HG03432 (cell line): ENCODE data around the gene RAB3D.
A peak's percentile ranks its signal among the peaks of the same experiment; 100 is the strongest.

Experiments
- ATAC-seq: cut with Tn5 transposase; IDR thresholded peaks from one replicate; pipeline ENCODE4 v1.9.1; 2021; ENCODE audit warnings: mild to moderate bottlenecking, moderate library complexity; ENCODE audit not compliant: unreplicated experiment

The RAB3D gene

GRCh38 chr19:11299946-11300810, 39.3 kb downstream of the RAB3D start:
- ATAC-seq, result no peak

GRCh38 chr19:11296264-11296663, 43.2 kb downstream of the RAB3D start:
- ATAC-seq, result no peak

GRCh38 chr19:11295665-11296245, 43.7 kb downstream of the RAB3D start, which contains the start of gene TSPAN16:
Gene TSPAN16, plus strand, starts transcription at chr19:11296160. Its CDS starts 138 bp downstream, at chr19:11296298.
- ATAC-seq, result no peak

GRCh38 chr19:11295180-11295579, 44.3 kb downstream of the RAB3D start:
- no peak for ATAC-seq

- ATAC-seq, result peak; percentile 69
Measured at GRCh38 chr19:11293433-11294389, 45.7 kb downstream of the RAB3D start.

GRCh38 chr19:11291991-11292390, 47.5 kb downstream of the RAB3D start:
- ATAC-seq, result no peak

- no peak for ATAC-seq
Measured at GRCh38 chr19:11291415-11291814, 48.0 kb downstream of the RAB3D start.

- no peak for ATAC-seq
Measured at GRCh38 chr19:11290256-11290655, 49.2 kb downstream of the RAB3D start.

- no peak for ATAC-seq
Measured at GRCh38 chr19:11288349-11288748, 51.1 kb downstream of the RAB3D start.

GRCh38 chr19:11286312-11286974, 53.0 kb downstream of the RAB3D start:
- no peak for ATAC-seq

GRCh38 chr19:11284515-11284914, 54.9 kb downstream of the RAB3D start:
- ATAC-seq, result no peak

- ATAC-seq, result no peak
Measured at GRCh38 chr19:11281356-11282049, 58.0 kb downstream of the RAB3D start.

- ATAC-seq, result no peak
Measured at GRCh38 chr19:11279505-11280236, 59.8 kb downstream of the RAB3D start.

- ATAC-seq, result no peak
Measured at GRCh38 chr19:11278670-11279069, 60.8 kb downstream of the RAB3D start.

GRCh38 chr19:11274533-11275086, 64.8 kb downstream of the RAB3D start:
- ATAC-seq, result no peak

- no peak for ATAC-seq
Measured at GRCh38 chr19:11273989-11274388, 65.5 kb downstream of the RAB3D start.

GRCh38 chr19:11273296-11273695, 66.2 kb downstream of the RAB3D start:
- no peak for ATAC-seq
